Measurements from ENCODE around the gene IWS1.
"Not testable (repeated sequence)": the region's sequence is repeated elsewhere in the genome, so short reads cannot be mapped to it uniquely, and the experiment has no call there.

- TF ChIP-seq CTCF, POLR2A (IDR thresholded peaks at IDR 0.05): not testable (repeated sequence)
Observed at GRCh38 chr2:127529416-127529815, 3.1 kb upstream of the IWS1 start.
